Naive thymus-derived CD8-positive, alpha-beta T cell (primary cell): ENCODE data around the gene AHCY. TPM values are rescaled to one million over a fixed set of nuclear protein-coding genes. Genes with fewer than 3 reads are reported as not detected.
A peak's percentile ranks its signal among the peaks of the same experiment; 100 is the strongest.
"Not testable (repeated sequence)": the region's sequence is repeated elsewhere in the genome, so short reads cannot be mapped to it uniquely, and the experiment has no call there.

Experiments used
- ATAC-seq, 2 donors: fragments of 150-1000 bp; cut with Tn5 transposase in 1 of 2; sonication (Bioruptor Pico), chemical (Tn5 transposase) in 1 of 2; 1 replicate in 1 of 2; 2 replicates in 1 of 2; pipeline ENCODE4 v1.10.0; 2021; ENCODE audit warnings: mild to moderate bottlenecking in 2 of 2, moderate library complexity in 2 of 2
- POLR2A ChIA-PET: fragments of 350-600 bp; sonication (Branson Sonifier 250); formaldehyde crosslinking; loops from one replicate; lab custom pipeline; 2021; ENCODE audit warnings: antibody characterized with exemption; lab: Charles Lee
- DNase-seq, 10 donors: peaks; one replicate each; pipeline versions ENCODE4 v3.0.0 to v3.0.0-alpha.2; 2020 to 2022
- H3K27ac Mint-ChIP-seq, 10 donors: one replicate each; pipeline ENCODE4 v1.8.0; 2020 to 2022; ENCODE audit warnings: mild to moderate bottlenecking in 10 of 10, mixed read lengths in 10 of 10, moderate library complexity in 4 of 10, inconsistent platforms in 1 of 10
- H3K27me3 Mint-ChIP-seq, 5 donors: one replicate each; pipeline ENCODE4 v1.8.0; 2021 to 2022; ENCODE audit warnings: mixed read lengths in 5 of 5
- H3K36me3 Mint-ChIP-seq, 3 donors: one replicate each; pipeline ENCODE4 v1.8.0; 2020 to 2022; ENCODE audit warnings: mixed read lengths in 3 of 3, mild to moderate bottlenecking in 2 of 3, inconsistent platforms in 1 of 3
- H3K4me1 Mint-ChIP-seq, 4 donors: one replicate each; pipeline ENCODE4 v1.8.0; 2021 to 2022; ENCODE audit warnings: mixed read lengths in 4 of 4
- H3K4me3 Mint-ChIP-seq, 10 donors: one replicate each; pipeline ENCODE4 v1.8.0; 2020 to 2022; ENCODE audit warnings: mild to moderate bottlenecking in 10 of 10, mixed read lengths in 10 of 10, moderate library complexity in 6 of 10, inconsistent platforms in 1 of 10
- H3K9me3 Mint-ChIP-seq, 9 donors: one replicate each; pipeline ENCODE4 v1.8.0; 2020 to 2022; ENCODE audit warnings: mixed read lengths in 9 of 9, mild to moderate bottlenecking in 3 of 9, inconsistent platforms in 1 of 9, moderate library complexity in 1 of 9
- polyA plus RNA-seq, 3 donors: library from polyadenylated mRNA; unstranded; fragments of 300-500 nt; fragmentation: Illumina TruSeq; gene quantifications; one replicate each; pipeline ENCODE4 v1.2.3, GENCODE V29; 2021
- total RNA-seq, 8 experiments: library from RNA in 2 of 8; stranded (reverse) in 2 of 8; gene quantifications; one replicate each; pipeline ENCODE4 v1.2.3 and lab custom pipeline; 2021 to 2026

AHCY gene
- total and polyA plus RNA-seq, 5 experiments from 2014 or later: 26.8 to 40.8 (median 30.5) TPM

- Mint-ChIP-seq H3K36me3 (peaks cover 0 to 2% (median 0%) of the 10 kb centered on the region in 3 donors), H3K4me1 (peaks cover 10 to 24% (median 16%) of the 10 kb centered on the region in 4 donors), H3K9me3 (no peaks in the 10 kb centered on the region), H3K4me3 (peak overlapping the region in 9 of 10 donors; percentile 13 to 96 (median 84)), H3K27ac (peak overlapping the region in 5 of 10 donors; percentile 38 to 88 (median 58)), H3K27me3 (no peaks in the 10 kb centered on the region)
- no peak for DNase-seq
- POLR2A ChIA-PET: interaction anchor here (0.6 to 0.7 kb wide), 2 partner anchors 116 to 372 kb away, joined by 3 to 4 read pairs; no protein-coding TSS in a partner anchor
- ATAC-seq: no peak
Measured at GRCh38 chr20:34300809-34301586, 2.2 kb downstream of the AHCY start.

- Mint-ChIP-seq H3K27ac (no peak overlapping the region), H3K27me3 (no peaks in the 10 kb centered on the region), H3K4me3 (no peak overlapping the region), H3K9me3 (no peaks in the 10 kb centered on the region), H3K4me1 (peaks cover 10 to 24% (median 16%) of the 10 kb centered on the region in 4 donors), H3K36me3 (peaks cover 0 to 6% (median 0%) of the 10 kb centered on the region in 3 donors)
- POLR2A ChIA-PET: no interaction called here
- ATAC-seq (no peak), DNase-seq (no peak)
Measured at GRCh38 chr20:34300256-34300806, 2.8 kb downstream of the AHCY start.

- H3K9me3 Mint-ChIP-seq: no peaks in the 10 kb centered on the region
- H3K36me3 Mint-ChIP-seq: peaks cover 0 to 9% (median 0%) of the 10 kb centered on the region in 3 donors
- ATAC-seq: no peak
- DNase-seq: no peak
- no peak overlapping the region for H3K27ac Mint-ChIP-seq
- H3K27me3 Mint-ChIP-seq: no peaks in the 10 kb centered on the region
- POLR2A ChIA-PET: no interaction called here
- H3K4me1 Mint-ChIP-seq: peaks cover 10 to 24% (median 16%) of the 10 kb centered on the region in 4 donors
- no peak overlapping the region for H3K4me3 Mint-ChIP-seq
Measured at GRCh38 chr20:34299556-34300255, 3.4 kb downstream of the AHCY start.

GRCh38 chr20:34298294-34298784 lies 4.8 kb downstream of the AHCY start:
- not testable (repeated sequence) for H3K4me3 Mint-ChIP-seq, ATAC-seq, H3K27me3 Mint-ChIP-seq, H3K27ac Mint-ChIP-seq, H3K9me3 Mint-ChIP-seq, DNase-seq
- H3K4me1 Mint-ChIP-seq: peaks cover 14 to 16% (median 15%) of the 10 kb centered on the region in 4 donors
- POLR2A ChIA-PET: interaction anchor here (0.7 kb wide), 1 partner anchor 1125 kb away, joined by 3 read pairs; no protein-coding TSS in a partner anchor
- H3K36me3 Mint-ChIP-seq: peaks cover 0 to 23% (median 6%) of the 10 kb centered on the region in 3 donors

- peaks cover 2 to 12% (median 3%) of the 10 kb centered on the region in 4 donors for H3K4me1 Mint-ChIP-seq
- DNase-seq: no peak
- no peaks in the 10 kb centered on the region for H3K9me3 Mint-ChIP-seq
- no peak overlapping the region for H3K27ac Mint-ChIP-seq
- no peaks in the 10 kb centered on the region for H3K27me3 Mint-ChIP-seq
- peaks cover 4 to 41% (median 13%) of the 10 kb centered on the region in 3 donors for H3K36me3 Mint-ChIP-seq
- no peak for ATAC-seq
- POLR2A ChIA-PET: no interaction called here
- no peak overlapping the region for H3K4me3 Mint-ChIP-seq
Measured at GRCh38 chr20:34296468-34296867, 6.7 kb downstream of the AHCY start.

- POLR2A ChIA-PET: no interaction called here
- Mint-ChIP-seq H3K27ac (no peak overlapping the region), H3K9me3 (no peaks in the 10 kb centered on the region)
Measured at GRCh38 chr20:34295284-34295683, 7.9 kb downstream of the AHCY start.

GRCh38 chr20:34294563-34294962 lies 8.6 kb downstream of the AHCY start:
- DNase-seq: no peak
- Mint-ChIP-seq H3K4me1 (peaks cover 0 to 11% (median under 1%) of the 10 kb centered on the region in 4 donors), H3K36me3 (peaks cover 12 to 59% (median 26%) of the 10 kb centered on the region in 3 donors), H3K27me3 (no peaks in the 10 kb centered on the region), H3K9me3 (no peaks in the 10 kb centered on the region), H3K27ac (no peak overlapping the region), H3K4me3 (no peak overlapping the region)
- POLR2A ChIA-PET: no interaction called here
- ATAC-seq: no peak

More at GRCh38 chr20:34295284-34295683, 7.9 kb downstream of the AHCY start:
- ATAC-seq (no peak), DNase-seq (no peak)
- Mint-ChIP-seq H3K27me3 (no peaks in the 10 kb centered on the region), H3K36me3 (peaks cover 8 to 52% (median 19%) of the 10 kb centered on the region in 3 donors), H3K4me3 (no peak overlapping the region), H3K4me1 (peaks cover 0 to 11% (median under 1%) of the 10 kb centered on the region in 4 donors)

- H3K9me3 Mint-ChIP-seq: no peaks in the 10 kb centered on the region
- no peak overlapping the region for H3K4me3 Mint-ChIP-seq
- DNase-seq (no peak), ATAC-seq (no peak)
- H3K27ac Mint-ChIP-seq: peak overlapping the region in 1 of 10 donors; percentile 62
- POLR2A ChIA-PET: no interaction called here
- no peaks in the 10 kb centered on the region for H3K27me3 Mint-ChIP-seq
- H3K4me1 Mint-ChIP-seq: peaks cover 0 to 11% (median under 1%) of the 10 kb centered on the region in 4 donors
- H3K36me3 Mint-ChIP-seq: peaks cover 12 to 66% (median 28%) of the 10 kb centered on the region in 3 donors
Measured at GRCh38 chr20:34293589-34293988, 9.6 kb downstream of the AHCY start.

- no peak for ATAC-seq
- Mint-ChIP-seq H3K4me1 (peaks cover 0 to 10% (median under 1%) of the 10 kb centered on the region in 4 donors), H3K27ac (peak overlapping the region in 1 of 10 donors; percentile 14), H3K4me3 (no peak overlapping the region), H3K27me3 (no peaks in the 10 kb centered on the region), H3K36me3 (peaks cover 12 to 70% (median 28%) of the 10 kb centered on the region in 3 donors), H3K9me3 (no peaks in the 10 kb centered on the region)
- POLR2A ChIA-PET: no interaction called here
- no peak for DNase-seq
Measured at GRCh38 chr20:34293119-34293518, 10.0 kb downstream of the AHCY start.

GRCh38 chr20:34292496-34292895 lies 10.7 kb downstream of the AHCY start:
- H3K27ac Mint-ChIP-seq: no peak overlapping the region
- H3K4me3 Mint-ChIP-seq: no peak overlapping the region
- H3K27me3 Mint-ChIP-seq: no peaks in the 10 kb centered on the region
- H3K9me3 Mint-ChIP-seq: no peaks in the 10 kb centered on the region
- peaks cover 12 to 77% (median 28%) of the 10 kb centered on the region in 3 donors for H3K36me3 Mint-ChIP-seq
- POLR2A ChIA-PET: no interaction called here
- H3K4me1 Mint-ChIP-seq: peaks cover 0 to 7% (median under 1%) of the 10 kb centered on the region in 4 donors
- no peak for ATAC-seq
- DNase-seq: no peak

GRCh38 chr20:34290471-34290870 lies 12.7 kb downstream of the AHCY start:
- DNase-seq (no peak), ATAC-seq (no peak)
- no peaks in the 10 kb centered on the region for H3K27me3 Mint-ChIP-seq
- peaks cover 15 to 79% (median 30%) of the 10 kb centered on the region in 3 donors for H3K36me3 Mint-ChIP-seq
- peaks cover 0 to 4% (median 0%) of the 10 kb centered on the region in 4 donors for H3K4me1 Mint-ChIP-seq
- POLR2A ChIA-PET: no interaction called here
- H3K9me3 Mint-ChIP-seq: no peaks in the 10 kb centered on the region
- H3K27ac Mint-ChIP-seq: no peak overlapping the region
- H3K4me3 Mint-ChIP-seq: no peak overlapping the region

- not testable (repeated sequence) for DNase-seq, ATAC-seq, H3K27ac Mint-ChIP-seq, H3K27me3 Mint-ChIP-seq, H3K9me3 Mint-ChIP-seq, H3K4me3 Mint-ChIP-seq, H3K4me1 Mint-ChIP-seq
- H3K36me3 Mint-ChIP-seq: peaks cover 15 to 77% (median 24%) of the 10 kb centered on the region in 3 donors
- POLR2A ChIA-PET: interaction anchor here (0.6 kb wide), 1 partner anchor 9 kb away, joined by 3 read pairs; no protein-coding TSS in a partner anchor
Measured at GRCh38 chr20:34287500-34287899, 15.7 kb downstream of the AHCY start.
